Daoy (cell line): ENCODE results near the gene UBL5. TPM values are rescaled to one million over a fixed set of nuclear protein-coding genes. Genes with fewer than 3 reads are reported as not detected.

Experiments
- DNase-seq: peaks from one replicate; pipeline ENCODE4 v3.0.0-alpha.2; 2015; ENCODE audit warnings: low read depth
- total RNA-seq: library from RNA; depleted of rRNA; stranded (reverse); fragments of >200 nt; shearing (Covaris generic); gene quantifications from 2 replicates; pipeline ENCODE4 v1.2.3, GENCODE V29; 2014

The UBL5 gene
- total RNA-seq, 1 experiment from 2014 or later: 704 TPM

DNA sequence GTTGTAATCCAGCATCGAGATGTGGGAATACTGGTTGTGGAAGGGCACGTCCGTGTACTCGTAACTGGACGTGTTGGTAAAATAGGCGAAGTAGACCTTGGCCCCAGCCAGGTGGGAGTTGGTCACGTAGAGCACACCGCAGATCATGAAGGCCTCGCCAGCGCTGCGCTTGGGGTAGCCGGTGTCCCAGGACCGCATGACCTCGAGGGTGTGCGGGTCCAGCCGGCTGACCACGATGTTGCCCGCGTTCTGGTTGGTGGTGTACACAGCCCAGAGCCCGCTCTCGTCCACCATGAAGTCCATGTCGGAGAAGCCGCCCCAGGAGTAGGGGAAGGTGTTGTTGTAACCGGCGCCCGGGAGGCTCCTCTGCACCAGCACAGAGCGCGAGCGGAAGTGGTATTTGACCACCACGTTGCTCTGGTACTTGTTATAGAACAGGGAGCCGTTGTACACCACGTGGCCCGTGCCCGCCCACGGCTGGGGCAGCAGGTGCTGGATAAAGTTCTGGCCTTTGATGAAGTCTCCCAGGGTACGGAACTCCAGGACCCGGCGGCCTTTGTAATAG, 26.6 kb downstream of the UBL5 start:
- no peak for DNase-seq

DNA sequence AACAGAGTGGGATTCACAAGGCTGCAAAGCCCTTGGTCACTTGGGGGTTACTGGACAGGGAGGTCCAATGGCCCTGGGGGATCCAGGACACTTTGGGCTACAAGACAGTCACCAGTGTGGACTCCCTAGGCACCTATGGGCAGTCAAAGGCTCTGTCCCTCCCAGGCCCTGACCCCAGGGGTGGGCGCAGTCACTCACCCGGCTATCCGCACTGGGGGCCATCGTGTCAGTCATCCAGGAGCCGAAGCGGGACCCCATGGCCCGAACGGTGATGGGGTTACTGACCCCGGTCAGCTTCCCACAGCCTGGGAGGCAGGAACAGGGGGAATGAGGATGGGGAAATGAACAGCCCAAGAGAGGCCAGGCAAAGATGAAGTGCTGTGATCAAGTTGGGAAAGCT, 28.9 kb downstream of the UBL5 start:
- DNase-seq: no peak

DNA sequence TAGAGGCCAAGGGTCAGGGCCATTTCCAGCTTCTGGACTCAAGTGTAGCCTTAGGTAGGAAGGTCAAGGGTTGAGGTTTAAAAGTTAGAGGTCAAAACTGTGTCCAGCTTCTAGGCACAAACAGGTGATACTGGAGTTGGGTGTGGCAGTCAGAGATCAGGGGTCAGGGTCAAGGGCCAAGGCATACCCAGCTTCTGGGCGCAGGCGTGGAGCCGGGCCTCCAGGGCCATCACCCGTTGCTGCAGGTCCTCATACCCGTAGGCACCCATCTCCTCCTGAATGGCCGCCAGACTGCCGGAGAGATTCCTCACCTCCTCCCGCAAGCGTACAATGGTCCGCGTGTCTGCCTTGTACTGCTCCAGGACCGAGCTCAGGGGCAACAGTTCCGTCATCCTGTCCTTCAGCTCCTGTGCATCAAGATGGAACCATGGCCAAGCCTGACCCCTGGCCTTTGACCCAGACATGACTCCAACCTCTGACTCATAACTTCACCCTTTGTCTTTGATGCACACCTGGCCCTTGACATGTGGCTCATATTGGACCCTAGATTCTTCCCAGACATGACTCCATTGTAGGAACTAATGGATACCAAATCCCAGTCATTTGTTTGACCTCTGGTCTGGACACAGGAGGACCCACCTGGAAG, 29.5 kb downstream of the UBL5 start:
- no peak for DNase-seq

DNA sequence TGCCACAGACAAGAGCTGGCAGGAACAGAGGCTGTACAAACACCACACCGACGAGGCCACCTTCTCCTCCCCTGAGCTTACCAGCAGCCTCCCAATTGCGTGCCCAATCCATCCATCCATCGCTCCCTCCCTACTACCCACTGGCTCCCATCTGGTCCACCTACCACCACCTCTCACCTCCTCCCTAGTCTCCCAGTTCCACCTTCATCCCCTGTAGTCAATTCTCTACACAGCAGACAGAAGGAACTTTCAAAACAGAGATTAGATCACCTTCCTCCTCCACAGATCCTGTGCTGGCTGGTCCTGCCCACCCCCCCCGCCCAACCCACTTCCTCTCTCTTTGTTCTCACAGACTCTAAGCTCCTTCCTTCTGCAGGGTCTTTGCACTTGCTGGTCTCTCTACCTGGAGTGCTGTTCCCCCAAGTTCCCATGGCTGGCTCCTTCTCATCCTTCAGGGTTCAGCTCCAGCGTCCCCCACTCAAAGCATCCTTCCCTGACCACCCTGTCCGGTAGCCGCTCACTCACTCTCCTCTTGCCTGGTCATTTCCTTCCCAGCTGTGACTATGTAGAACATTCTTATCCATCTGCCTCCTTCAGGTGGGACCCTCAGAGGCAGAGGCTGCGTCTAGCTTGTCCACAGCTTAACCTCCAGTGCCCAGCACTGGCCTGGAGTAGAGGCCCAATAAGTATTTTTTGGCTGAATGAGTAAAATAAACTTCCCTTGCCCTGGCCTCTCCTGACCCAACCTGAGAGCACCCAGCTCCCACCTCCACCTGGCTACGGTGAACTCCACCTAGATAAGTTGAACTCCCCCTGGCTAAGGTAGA, 30.4 kb downstream of the UBL5 start:
- no peak for DNase-seq

DNA sequence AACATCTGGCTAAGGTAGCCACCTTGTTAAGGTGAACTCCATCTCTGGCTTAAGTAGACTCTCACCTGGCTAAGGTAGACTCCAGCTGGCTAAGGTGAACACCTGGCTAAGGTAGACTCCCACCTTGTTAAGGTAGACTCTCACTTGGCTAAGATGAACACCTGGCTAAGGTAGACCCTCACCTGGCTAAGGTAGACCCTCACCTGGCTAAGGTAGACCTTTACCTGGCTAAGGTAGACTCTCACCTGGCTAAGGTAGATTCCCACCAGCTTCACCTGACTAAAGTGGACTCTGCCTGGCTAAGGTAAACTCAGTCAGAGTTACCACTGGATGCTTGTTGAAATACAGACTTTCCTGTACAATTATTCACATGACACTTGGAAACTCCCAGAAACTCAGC, 31.0 kb downstream of the UBL5 start:
- no peak for DNase-seq

DNA sequence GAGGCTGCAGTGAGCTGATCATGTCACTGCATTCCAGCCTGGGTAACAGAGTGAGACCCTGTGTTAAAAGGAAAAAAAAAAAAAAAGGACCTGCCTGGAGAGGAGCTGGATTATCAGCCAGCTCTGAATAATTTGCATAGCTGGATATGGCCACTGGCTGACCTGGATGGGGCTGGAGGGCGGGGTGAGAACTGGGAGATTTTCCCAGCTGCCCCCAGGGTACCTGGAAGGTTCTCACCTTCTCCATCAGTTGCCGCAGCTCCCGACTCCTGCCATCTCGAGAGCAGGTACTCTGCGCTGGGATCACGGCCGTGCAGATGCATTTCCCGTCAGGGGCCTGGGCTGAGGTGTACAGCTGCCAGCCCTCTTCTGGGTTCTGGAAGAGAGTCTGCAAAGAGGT, 32.7 kb downstream of the UBL5 start:
- DNase-seq: no peak

DNA sequence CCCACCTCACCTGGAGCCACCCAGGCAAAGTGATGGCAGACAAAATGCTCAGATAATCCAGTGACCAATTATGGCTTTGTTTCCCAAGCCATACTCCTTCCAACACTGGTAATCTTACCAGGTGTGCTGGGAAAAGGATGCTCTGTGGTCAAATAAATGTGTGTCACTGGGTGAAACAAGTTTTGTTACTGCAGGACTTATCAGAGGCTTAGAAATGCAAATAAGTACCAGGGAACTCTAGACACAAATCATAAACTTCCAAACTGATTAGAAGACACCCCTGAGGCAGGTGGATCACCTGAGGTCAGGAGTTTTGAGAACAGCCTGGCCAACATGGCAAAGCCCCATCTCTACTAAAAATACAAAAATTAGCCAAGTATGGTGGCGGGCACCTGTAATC, 33.8 kb downstream of the UBL5 start:
- no peak for DNase-seq

DNA sequence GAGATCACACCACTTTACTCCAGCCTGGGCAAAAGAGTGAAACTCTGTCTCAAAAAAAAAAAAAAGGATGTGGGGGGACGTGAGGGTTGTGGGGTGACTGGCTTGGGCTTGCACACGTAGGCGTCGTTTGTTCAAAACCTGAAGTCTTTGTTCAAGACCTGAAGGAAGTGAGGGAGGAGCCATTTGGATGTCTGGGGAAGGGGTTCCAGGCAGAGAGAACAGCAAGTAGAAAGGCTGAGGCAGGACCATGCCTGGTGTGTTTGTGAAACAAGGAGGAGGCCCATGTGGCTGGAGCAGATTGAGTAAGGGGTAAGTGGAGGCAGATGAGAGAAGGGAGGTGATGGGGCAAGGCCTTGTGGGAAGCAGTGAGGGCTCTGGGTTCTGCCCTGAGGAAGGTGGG, 35.2 kb downstream of the UBL5 start:
- DNase-seq: no peak

DNA sequence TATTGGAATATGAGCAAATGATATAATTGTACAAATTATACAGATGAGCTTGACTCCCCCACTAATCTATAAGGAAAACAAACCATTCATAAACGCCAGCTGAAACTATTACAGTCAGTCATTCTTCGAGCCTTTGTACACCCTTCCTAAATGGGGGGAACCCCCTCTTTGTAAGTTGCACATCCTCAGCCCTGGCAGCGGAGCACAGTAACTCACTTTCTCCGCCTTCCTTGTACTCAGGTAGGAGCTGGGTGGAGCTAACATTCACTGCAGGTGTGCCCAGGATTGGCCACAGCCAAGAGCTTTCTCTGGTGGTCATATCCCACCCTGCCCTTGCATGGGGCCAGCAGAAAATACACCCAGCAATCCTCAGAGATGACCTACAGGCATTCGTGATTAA, 36.0 kb downstream of the UBL5 start:
- no peak for DNase-seq

DNA sequence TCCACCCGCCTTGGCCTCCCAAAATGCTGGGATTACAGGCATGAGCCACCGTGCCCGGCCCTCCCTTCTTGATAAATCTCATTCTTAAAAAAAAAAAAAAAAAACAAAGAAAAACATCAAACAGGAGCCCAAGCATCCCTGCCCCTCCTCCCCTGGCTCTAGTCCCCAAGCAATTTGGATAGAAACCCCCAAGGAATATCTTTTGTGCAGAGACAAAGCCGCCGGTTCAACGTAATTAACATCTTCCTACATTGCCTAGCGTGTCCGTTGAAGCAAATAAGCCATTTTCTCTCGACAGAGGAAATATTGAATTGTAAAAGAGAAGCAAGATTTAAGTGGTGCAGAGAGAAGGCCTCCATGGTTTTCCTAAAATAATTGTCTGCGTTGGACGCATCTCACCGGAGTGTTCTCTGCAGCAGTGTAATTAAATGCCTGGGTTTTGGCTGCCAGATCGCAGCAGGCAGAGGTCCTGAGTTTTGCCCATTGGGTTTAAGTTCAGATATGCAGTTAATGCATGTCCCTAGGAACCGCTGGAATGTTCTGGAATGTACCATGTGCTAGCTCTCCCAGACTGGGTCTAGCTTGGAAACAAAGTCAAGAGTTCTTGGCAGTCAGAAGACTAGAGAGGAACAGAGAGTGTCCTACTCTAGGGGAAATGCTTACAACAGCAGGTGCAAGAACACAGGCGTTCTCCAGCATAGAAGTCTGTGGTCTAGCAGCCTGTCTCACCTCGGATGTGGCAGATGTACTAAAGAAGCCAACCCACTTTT, 38.2 kb downstream of the UBL5 start:
- no peak for DNase-seq

DNA sequence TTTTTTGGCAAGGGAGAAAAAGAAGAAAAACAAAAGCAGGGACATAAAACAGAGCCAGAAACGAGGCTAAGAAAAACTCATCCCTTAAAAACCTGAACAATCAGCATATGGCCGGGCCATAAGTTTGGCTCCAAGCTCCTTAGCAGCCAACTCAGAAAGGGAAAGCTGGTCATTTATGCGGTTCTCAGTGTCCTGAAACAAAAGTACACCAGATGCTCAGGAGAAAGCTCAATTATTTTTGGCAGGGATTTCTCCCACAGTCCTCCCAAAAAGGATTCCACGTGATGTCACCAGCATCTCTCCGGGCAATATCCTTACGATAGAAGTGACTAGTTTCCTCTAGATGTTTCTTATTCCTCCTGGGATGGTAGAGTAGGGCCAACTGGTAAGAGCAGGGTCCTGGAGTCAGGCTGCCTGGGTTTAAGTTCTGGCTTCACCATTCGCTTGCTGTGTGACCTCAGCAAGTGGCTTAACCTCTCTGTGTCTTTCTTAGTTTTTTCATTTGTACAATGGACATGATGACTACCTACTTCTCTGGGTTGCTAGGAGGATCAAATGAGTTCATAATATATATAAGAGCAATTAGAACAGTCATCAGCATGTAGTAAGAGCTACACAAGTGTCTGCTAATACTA, 41.4 kb downstream of the UBL5 start:
- no peak for DNase-seq

DNA sequence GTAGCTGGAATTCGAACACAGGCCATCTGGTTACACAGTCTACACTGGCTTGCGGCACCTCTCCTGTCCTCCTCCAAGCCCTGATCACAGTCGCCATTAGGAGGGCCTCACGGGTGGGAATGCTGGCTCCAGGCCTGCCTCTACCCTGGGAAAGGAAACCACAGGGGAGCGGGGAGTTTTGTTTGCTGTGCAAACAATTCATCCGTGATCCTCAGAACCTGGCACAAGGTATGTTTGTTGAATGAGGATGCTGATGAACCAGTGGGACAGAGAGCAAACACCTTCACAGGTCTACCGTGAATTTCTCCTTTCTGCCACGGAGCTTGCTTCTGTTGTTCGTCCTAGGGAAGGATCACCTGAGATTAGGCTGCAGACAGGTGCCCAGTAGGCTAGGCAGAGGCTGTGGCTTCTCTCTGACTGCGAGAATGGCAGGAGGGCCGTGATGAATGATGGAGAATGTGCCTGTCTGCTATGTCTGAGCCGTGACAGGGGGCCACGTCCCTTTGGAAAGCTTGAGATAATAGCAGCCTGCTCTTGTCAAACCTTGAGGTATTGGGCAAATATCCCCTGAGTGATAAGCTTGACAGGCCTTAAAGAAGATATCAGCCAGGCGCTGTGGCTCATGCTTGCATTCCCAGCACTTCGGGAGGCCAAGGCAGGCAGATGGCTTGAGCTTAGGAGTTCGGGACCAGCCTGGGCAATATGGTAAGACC, 44.1 kb downstream of the UBL5 start:
- no peak for DNase-seq

DNA sequence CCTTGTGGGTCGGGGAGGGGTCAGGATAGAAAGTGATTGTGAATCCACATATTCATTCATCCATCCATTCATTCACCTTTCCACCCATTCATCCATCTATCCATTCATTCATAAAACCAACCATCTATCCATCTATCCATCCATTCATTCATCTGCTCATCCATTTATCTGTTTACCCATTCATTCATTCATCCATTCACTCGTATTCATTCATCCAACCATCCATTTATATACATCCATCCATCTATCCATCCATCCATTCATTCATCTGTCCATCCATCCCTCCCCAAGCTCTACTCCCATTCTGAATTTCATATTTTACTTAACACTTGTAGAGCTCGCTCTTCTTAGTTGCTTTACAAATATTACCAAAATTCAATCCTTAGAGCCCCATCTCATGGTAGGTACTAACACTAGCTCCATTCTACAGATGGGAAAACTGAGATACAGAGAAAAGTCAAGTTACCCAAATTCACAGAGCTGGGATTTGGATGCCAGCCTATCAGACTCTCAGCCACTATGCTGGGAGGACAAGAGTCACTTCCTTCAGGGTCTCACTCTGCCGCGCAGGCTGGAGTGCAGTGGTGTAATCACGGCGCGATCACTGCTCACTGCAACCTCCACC, 45.0 kb downstream of the UBL5 start:
- no peak for DNase-seq

DNA sequence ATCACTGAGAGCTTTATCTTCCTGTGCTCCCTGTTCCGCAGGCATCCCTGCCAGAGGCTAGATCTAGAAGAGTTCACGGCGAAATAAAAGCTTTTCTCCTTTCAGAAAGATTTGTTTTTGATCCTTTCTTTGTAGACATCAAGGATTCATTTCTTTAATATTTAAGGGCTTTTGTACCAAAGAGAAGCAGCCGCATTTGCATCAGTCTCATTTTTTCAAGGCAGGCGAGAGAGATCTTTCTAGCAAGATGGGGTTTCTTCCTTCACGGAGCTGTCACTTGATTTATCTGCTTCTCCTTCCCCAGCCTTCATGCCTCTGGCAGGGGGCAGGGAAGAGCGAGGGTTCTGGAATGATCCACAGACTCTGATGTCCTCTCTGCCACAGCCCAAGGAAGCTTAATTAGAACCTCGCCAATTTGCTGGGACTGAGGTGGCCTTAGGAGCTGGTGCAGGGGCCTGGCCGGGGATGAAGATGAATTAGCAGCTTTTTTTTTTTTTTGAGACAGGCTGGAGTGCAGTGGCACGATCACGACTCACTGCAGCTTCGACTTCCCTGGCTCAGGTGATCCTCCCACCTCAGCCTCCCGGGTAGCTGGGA, 47.4 kb downstream of the UBL5 start:
- no peak for DNase-seq

DNA sequence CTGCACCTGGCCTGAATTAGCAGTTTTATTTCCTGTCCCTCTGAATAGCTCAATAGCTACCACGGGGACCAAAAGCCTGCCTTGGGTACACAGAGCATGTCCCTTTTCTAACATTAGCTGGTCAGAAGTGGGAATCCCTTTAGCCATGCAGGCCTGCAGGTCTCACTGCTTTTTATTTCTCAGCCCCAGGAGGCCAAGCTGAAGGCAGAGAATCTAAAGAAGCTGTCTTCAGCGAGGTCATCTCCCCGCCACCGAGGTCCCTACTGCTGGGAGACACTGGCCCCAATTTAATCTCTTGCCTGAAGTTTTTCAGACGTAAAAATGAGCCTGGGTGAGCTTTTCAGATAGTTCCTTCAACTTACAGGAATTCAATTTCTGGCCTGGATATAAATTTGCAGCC, 48.1 kb downstream of the UBL5 start:
- no peak for DNase-seq

DNA sequence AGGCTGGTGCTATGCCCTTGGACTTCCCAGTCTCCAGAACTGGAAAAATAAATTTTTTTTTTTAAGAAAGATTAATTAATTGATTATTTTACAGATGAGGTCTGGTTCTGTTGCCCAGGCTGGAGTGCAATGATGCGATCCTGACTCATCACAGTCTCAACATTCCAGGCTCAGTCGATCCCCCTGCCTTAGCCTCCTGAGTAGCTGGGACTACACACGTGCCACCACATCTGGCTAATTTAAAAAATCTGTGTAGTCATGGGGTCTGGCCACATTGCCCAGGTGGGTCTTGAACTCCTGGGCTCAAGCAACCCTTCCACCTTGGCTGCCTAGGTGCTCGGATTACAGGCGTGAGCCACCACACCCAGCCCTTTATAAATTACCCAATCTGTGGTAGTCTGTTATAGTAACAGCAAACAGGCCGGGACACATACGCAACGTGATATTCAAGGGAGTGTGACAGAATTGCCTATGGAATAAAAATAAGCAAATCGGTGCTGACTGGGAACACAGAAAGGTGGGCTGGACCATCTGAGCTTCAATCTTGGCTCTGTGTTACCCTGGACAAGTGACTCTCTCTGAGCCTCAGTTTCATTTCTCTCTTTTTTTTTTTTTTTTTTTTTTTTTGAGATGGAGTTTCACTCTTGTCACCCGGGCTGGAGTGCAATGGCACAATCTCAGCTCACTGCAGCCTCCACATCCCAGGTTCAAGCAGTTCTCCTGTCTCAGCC, 50.2 kb downstream of the UBL5 start:
- DNase-seq: peak; percentile 81

DNA sequence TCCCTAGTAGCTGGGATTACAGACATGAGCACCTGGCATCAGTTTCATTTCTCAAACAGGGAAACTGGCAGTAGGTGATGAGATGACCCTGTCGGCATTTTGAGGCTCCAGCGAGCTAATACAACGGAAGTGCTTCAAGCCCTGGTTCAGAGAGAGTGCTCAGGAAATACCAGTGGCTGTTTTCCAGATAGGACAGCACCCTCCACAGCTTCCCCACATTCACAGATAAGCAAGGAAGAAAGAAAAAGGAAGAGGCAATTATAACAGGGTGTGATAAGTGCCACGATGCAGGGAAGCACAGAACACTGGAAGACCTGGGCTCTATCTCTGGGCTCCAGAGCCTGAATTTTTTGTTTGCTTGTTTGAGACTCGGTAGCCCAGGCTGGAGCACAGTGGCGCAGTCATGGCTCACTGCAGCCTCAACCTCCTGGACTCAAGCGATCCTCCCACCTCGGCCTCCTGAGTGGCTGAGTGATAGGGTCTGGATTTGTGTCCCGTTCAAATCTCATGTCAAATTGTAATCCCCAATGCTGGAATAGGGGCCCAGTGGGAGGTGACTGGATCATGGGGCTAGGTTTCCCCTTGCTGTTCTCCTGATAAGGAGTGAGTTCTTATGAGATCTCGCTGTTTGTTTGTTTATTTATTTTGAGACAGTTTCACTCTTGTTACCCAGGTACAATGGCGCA, 50.9 kb downstream of the UBL5 start:
- peak; percentile 66 for DNase-seq
